DMS153 treated with DMSO at 0.1 percent for 48 hours (cell line): ENCODE results near the gene HEPN1.

Source experiments
- DNase-seq: peaks from one replicate; lab custom pipeline; 2025; ENCODE audit not compliant: unreplicated experiment; lab: John Stamatoyannopoulos, UW

The HEPN1 gene

GRCh38 chr11:124899383-124900145 lies 19.5 kb upstream of the HEPN1 start:
- DNase-seq: no peak

- DNase-seq: no peak
These were observed 18.6 kb upstream of the HEPN1 start for GRCh38 chr11:124900464-124900863.

DNA sequence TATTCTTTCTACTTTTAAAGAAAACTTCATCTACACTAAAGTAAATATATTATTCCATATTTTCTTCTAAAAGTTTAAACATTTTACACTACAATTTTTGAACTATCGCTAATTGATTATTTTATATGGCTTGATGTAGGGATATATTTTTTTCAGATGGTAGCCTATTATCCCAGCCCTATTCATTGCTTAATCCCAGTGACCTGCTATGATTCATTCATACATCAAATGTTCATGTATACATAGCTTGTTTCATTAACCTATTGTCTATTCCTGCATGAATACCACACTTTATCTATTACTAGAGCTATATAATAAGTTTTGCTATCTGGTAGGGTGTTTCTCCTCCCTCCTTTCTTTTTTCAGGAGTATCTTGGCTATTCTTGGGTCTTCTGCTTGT lies 16.4 kb upstream of the HEPN1 start:
- DNase-seq: no peak

DNA sequence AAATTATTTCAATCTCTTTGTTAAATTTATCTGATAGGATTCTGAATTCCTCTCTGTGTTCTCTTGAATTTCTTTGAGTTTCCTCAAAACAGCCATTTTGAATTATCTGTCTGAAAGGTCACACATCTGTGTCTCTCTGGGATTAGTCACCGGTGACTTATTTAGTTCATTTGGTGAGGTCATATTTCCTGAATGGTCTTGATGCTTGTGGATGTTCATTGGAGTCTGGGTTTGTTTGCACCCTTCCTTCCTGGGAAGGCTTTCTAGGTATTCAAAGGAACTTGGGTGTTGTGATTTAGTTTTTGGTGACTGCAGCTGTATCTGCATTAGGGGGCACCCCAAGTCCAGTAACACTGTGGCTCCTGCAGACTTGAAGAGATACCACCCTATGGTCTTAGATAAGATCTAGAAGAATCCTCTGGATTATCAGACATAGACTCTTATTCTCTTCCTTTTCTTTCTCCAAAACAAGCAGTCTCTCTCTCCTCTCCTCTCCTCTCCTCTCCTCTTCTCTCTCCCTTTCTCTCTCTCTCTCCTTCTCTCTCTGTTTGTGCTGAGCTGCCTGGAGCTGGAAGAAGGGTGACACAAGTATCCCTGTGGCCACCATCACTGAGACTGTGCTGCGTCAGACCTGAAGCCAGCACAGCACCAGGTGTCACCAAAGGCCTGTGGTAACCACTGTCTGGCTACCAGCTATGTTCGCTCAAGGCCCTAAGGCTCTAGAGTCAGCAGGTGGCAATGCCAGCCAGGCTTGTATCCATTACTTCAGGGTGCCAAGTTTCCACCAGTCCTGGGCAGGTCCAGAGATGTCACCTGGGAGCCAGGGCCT lies 3.3 kb upstream of the HEPN1 start:
- no peak for DNase-seq

GRCh38 chr11:124916370-124916710 lies 2.7 kb upstream of the HEPN1 start:
- DNase-seq: no peak

DNA sequence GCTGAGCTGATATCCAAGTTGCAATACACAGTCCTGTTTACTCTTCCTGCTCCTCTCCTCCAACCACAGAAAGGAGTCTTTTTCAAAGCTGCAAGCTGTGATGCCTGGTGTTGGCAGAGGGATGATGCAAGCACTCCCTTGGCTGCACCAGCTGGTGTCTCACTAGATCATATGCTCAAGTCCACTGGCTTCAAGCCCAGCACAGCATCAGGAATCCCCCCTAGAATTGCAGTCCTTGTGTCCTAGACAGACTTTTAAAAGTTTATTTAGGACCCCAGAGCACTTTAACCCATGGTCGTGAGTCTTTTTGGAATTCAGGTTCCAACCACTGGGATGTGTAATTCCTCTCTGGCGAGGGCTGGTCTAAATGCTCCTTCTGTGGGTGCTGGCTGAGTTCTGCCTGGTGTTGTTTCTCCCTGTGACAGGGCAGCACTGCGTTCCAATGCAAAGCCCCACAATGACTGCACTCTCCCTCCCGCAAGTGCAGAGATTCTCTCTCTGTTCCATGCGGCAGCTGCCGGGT lies 1.9 kb upstream of the HEPN1 start:
- DNase-seq: no peak

GRCh38 chr11:124919898-124920297 lies 848 bp downstream of the HEPN1 start:
- DNase-seq: no peak

DNA sequence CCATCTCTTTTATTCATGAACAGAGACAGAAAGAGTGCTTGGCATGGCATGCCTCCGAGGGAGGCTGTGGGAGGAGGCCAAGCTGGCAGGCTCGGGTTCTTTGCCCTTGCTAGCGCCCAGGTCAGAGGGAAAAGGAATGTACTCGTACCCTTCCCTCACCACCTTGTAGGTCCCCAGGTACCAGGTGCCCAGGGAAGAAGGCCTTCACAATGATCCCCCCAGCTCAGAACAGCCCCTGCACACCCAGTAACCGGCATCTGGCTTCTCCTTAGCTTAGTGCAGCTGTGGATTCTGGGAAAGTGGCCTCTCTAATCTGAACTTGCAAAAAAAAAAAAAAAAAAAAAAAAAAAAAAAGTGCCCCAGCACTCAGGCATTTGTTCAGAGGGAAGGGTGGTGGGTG lies 1.3 kb downstream of the HEPN1 start:
- DNase-seq: no peak

- peak; percentile 33 for DNase-seq
These were observed 2.0 kb downstream of the HEPN1 start for GRCh38 chr11:124920870-124921609.

GRCh38 chr11:124922831-124923230 lies 3.8 kb downstream of the HEPN1 start:
- no peak for DNase-seq

GRCh38 chr11:124923296-124923695 lies 4.2 kb downstream of the HEPN1 start:
- DNase-seq: no peak

GRCh38 chr11:124928942-124929665 lies 10.1 kb downstream of the HEPN1 start:
- no peak for DNase-seq

GRCh38 chr11:124930799-124931198 lies 11.7 kb downstream of the HEPN1 start:
- DNase-seq: no peak

DNA sequence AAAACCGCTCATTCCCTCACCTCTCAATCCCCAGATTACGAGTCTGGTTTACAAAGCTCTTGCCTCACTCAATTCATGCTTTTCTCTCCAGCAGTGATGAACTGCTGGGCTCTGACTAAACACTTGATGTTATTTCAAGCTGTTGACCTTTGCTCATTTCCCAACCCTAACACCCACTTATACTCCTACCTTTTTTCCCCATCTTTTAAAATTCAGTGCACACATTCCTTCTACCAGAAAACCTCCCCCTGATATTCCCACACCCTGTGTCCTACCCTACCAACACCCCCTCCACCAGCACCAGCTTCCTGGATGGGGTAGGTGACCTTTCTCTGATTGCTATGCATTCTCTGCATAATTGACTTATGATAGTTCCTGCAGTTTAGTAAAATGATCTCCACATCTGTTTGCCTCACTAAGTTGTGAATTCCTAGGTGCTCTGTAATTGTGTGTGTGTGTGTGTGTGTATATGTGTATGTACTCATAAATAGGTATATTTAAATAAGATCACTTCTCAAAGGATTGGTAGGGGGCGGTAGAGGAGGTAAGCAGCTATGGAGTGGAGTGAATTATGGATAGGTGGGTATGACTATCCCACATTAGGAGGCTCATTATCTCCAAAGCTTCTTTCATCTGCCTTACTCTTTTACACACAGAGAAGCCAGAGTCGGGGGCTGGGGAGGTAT lies 16.0 kb downstream of the HEPN1 start:
- DNase-seq: no peak

- DNase-seq: no peak
These were observed 16.8 kb downstream of the HEPN1 start, which contains the start of gene HEPACAM for GRCh38 chr11:124935548-124936514. HEPACAM (minus strand) TSS chr11:124936047; CDS start chr11:124936006, 41 bp downstream.

GRCh38 chr11:124937336-124937935 lies 18.4 kb downstream of the HEPN1 start:
- no peak for DNase-seq

- no peak for DNase-seq
These were observed 19.2 kb downstream of the HEPN1 start for GRCh38 chr11:124938206-124938765.

DNA sequence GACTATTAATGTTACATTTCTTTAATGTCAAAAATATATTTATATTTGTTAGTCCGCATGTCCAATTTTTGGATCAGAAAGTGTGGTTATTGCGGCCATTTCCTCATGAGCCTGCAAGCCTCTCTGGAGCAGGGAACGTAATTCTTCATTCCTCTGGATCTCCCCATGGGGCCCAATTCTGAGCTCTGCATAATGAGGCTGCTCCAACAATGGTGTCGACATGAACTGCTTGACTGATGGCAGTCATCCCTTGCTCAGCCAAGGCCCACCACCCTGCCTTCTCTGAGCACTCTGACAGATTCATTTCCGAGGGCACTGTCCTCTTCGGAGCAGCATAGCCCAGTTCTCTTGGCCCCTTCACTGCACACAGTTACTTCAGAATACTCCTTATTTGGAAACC lies 19.9 kb downstream of the HEPN1 start:
- no peak for DNase-seq
